Transverse colon (tissue), 4 donors: ENCODE results near the gene HOXA6. TPM values are rescaled to one million over a fixed set of nuclear protein-coding genes. Genes with fewer than 3 reads are reported as not detected.

ENCODE experiments used
- DNase-seq: peaks from one replicate; pipeline ENCODE4 v3.0.0-alpha.2; 2019
- H3K27ac ChIP-seq, 4 donors: fragments of 200-600 bp; sonication (generic); 2 replicates each; pipeline ENCODE4 v1.5.1; 2016 to 2018; ENCODE audit warnings: inconsistent platforms in 4 of 4
- H3K27me3 ChIP-seq: fragments of 200-600 bp; sonication (generic); 2 replicates; pipeline ENCODE4 v1.5.1; 2017; ENCODE audit warnings: inconsistent platforms
- H3K36me3 ChIP-seq, 4 donors: fragments of 200-600 bp; sonication (generic); 2 replicates each; pipeline ENCODE4 v1.5.1; 2017 to 2019; ENCODE audit warnings: inconsistent platforms in 4 of 4
- H3K4me1 ChIP-seq, 4 donors: fragments of 200-600 bp; sonication (generic); 2 replicates each; pipeline ENCODE4 v1.5.1; 2017 to 2020; ENCODE audit warnings: inconsistent platforms in 4 of 4
- H3K4me3 ChIP-seq, 4 donors: fragments of 200-600 bp; sonication (generic); 1 replicate in 1 of 4; 2 replicates in 3 of 4; pipeline versions ENCODE4 v1.5.1 to v1.6.1; 2017 to 2019; ENCODE audit warnings: inconsistent platforms in 4 of 4
- H3K9me3 ChIP-seq, 2 donors: fragments of 200-600 bp; sonication (generic); 2 replicates each; pipeline ENCODE4 v1.5.1; 2017 to 2019; ENCODE audit warnings: inconsistent platforms in 2 of 2
- EP300 ChIP-seq: sonication (generic); formaldehyde crosslinking; IDR thresholded peaks from one replicate; pipeline ENCODE4 v1.6.1; 2017; ENCODE audit warnings: antibody characterized with exemption, low read depth
- POLR2A ChIP-seq: fragments of 450-650 bp; IDR thresholded peaks from one replicate; pipeline ENCODE4 v1.6.1; 2016; ENCODE audit warnings: antibody characterized with exemption, mild to moderate bottlenecking, moderate library complexity
- POLR2AphosphoS5 ChIP-seq, 3 donors: sonication (generic); formaldehyde crosslinking; IDR thresholded peaks; one replicate each; pipeline ENCODE4 v1.6.1; 2016; ENCODE audit warnings: antibody characterized with exemption in 3 of 3
- WGBS, 2 donors: methylation state at CpG; one replicate each; pipeline ENCODE4 v1.1.5; 2018; ENCODE audit warnings: low coverage in 1 of 2; 5-methylcytosine and 5-hydroxymethylcytosine counted together
- in situ Hi-C, 4 donors: fragments of 200-750 bp; cut with MboI; loops; one replicate each; pipeline versions ENCODE4 v1.15.0 to v1.15.1; 2017; ENCODE audit warnings: low sequenced_read_pairs in 3 of 4, low pct_ligation_motif_present in 1 of 4, low pct_unique_long_range_greater_than_20kb in 1 of 4
- intact Hi-C: fragments of 100-400 bp; cut with DNase I; formaldehyde crosslinking; loops from one replicate; pipeline ENCODE4 v1.15.1; 2023; ENCODE audit warnings: low total_unique reads
- total RNA-seq, 4 donors: library from RNA; depleted of rRNA; stranded (reverse); fragments of >200 nt; gene quantifications; one replicate each; pipeline ENCODE4 v1.1.0, GENCODE V29; 2016
- TF ChIP-seq, protein P1 (sequence below), 5 experiments: fragments of 200-600 bp in 3 of 5; fragments of 450-650 bp in 2 of 5; sonication (generic) in 3 of 5; IDR thresholded peaks; 1 replicate in 2 of 5; 2 replicates in 3 of 5; pipeline ENCODE4 v1.5.1; 2016 to 2017; ENCODE audit warnings: antibody characterized with exemption in 5 of 5, inconsistent platforms in 3 of 5, mild to moderate bottlenecking in 2 of 5, moderate library complexity in 1 of 5

Gene HOXA6
- total RNA-seq, 4 donors from 2014 or later, result 12.9 to 27.8 (median 17.3) TPM

GRCh38 chr7:27169658-27170425 lies 22.3 kb upstream of the HOXA6 start:
- intact Hi-C loops, result loop anchor here (10.0 kb wide), 1 partner anchor 1315 kb away; no protein-coding TSS in a partner anchor
- Histone ChIP-seq H3K4me3 (peak overlapping the region; percentile 58 to 69 (median 64)), H3K27me3 (peaks cover 62% of the 10 kb centered on the region), H3K36me3 (no peaks in the 10 kb centered on the region), H3K4me1 (peaks cover 0 to 37% (median 16%) of the 10 kb centered on the region in 4 donors), H3K27ac (peak overlapping the region; percentile 95 to 99 (median 98)), H3K9me3 (no peaks in the 10 kb centered on the region)
- peak; percentile 28 for DNase-seq
- TF ChIP-seq POLR2AphosphoS5 (IDR thresholded peaks at IDR 0.05), result peak in 2 of 3 donors; percentile 28 to 48
- TF ChIP-seq EP300, result no peak
- TF ChIP-seq, protein P1, sequence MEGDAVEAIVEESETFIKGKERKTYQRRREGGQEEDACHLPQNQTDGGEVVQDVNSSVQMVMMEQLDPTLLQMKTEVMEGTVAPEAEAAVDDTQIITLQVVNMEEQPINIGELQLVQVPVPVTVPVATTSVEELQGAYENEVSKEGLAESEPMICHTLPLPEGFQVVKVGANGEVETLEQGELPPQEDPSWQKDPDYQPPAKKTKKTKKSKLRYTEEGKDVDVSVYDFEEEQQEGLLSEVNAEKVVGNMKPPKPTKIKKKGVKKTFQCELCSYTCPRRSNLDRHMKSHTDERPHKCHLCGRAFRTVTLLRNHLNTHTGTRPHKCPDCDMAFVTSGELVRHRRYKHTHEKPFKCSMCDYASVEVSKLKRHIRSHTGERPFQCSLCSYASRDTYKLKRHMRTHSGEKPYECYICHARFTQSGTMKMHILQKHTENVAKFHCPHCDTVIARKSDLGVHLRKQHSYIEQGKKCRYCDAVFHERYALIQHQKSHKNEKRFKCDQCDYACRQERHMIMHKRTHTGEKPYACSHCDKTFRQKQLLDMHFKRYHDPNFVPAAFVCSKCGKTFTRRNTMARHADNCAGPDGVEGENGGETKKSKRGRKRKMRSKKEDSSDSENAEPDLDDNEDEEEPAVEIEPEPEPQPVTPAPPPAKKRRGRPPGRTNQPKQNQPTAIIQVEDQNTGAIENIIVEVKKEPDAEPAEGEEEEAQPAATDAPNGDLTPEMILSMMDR (IDR thresholded peaks at IDR 0.05), result no peak
- peak; percentile 34 for TF ChIP-seq POLR2A
- in situ Hi-C loops, result loop anchor here in 3 of 4 donors (25.0 kb wide), 3 partner anchors 808 to 1308 kb away; no protein-coding TSS in a partner anchor
- 0 to 14% methylated on average over 1 to 44 of the region's 46 CpGs for WGBS, 2 donors

DNA sequence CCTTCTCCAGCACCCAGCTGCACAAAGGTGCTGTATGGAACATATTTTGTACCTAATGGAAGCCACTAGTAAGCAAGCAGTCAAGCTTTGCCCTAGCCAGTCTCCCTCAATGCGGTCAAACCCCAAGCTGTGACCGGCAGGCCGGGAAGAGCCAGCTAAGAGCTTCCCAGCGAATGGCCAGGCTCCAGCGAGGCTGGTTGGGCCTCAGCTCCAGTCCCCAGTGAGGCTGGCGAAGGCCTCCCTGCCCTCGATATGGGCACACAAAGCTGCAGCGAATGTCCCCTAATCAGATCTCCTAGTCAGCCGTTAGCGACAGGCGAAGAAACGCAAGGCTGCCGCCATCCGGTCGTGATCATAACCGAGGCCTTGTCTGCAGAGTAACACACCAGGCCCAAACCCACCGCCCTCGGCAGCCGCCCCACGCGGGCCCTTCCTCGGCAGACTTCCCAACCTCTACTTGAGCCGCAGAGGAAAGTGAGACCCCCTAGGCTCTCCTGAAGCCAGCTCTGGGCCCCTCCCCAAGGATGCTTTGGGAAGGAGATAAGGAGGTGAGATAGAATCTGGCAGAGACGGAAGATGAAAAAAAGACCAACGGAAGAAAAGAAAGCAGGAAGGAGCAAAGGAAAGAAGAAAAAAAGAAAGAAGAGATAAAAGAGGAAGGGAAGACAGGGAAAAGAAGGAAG lies 20.8 kb upstream of the HOXA6 start:
- Histone ChIP-seq H3K27me3 (peaks cover 49% of the 10 kb centered on the region), H3K36me3 (no peaks in the 10 kb centered on the region), H3K9me3 (no peaks in the 10 kb centered on the region), H3K27ac (peak overlapping the region; percentile 95 to 99 (median 98)), H3K4me3 (peak overlapping the region; percentile 11 to 67 (median 60)), H3K4me1 (peaks cover 0 to 30% (median 12%) of the 10 kb centered on the region in 4 donors)
- intact Hi-C loops (loop anchor here (10.0 kb wide), 1 partner anchor 1314 kb away; no protein-coding TSS in a partner anchor), in situ Hi-C loops (loop anchor here in 3 of 4 donors (25.0 kb wide), 3 partner anchors 806 to 1306 kb away; no protein-coding TSS in a partner anchor)
- no peak for DNase-seq
- TF ChIP-seq, protein P1 (IDR thresholded peaks at IDR 0.05), result no peak
- peak; percentile 9 to 67 (median 40) for TF ChIP-seq POLR2AphosphoS5 (IDR thresholded peaks at IDR 0.05)
- WGBS, 2 donors, result 11 to 17% methylated on average over 2 to 25 of the region's 25 CpGs

GRCh38 chr7:27167916-27168264 lies 20.3 kb upstream of the HOXA6 start:
- Histone ChIP-seq H3K27me3 (peaks cover 44% of the 10 kb centered on the region), H3K36me3 (no peaks in the 10 kb centered on the region), H3K4me1 (peaks cover 0 to 29% (median 13%) of the 10 kb centered on the region in 4 donors), H3K4me3 (peak overlapping the region; percentile 3 to 67 (median 60)), H3K9me3 (no peaks in the 10 kb centered on the region), H3K27ac (peak overlapping the region; percentile 95 to 99 (median 98))
- no peak for DNase-seq
- in situ Hi-C loops, result loop anchor here in 3 of 4 donors (25.0 kb wide), 3 partner anchors 806 to 1306 kb away; no protein-coding TSS in a partner anchor
- WGBS, 2 donors, result 3 to 14% methylated on average over 4 of the region's 4 CpGs
- intact Hi-C loops, result loop anchor here (10.0 kb wide), 1 partner anchor 1313 kb away; no protein-coding TSS in a partner anchor
- TF ChIP-seq POLR2AphosphoS5 (IDR thresholded peaks at IDR 0.05), result no peak
- TF ChIP-seq POLR2A, result no peak
- TF ChIP-seq, protein P1 (IDR thresholded peaks at IDR 0.05), result no peak
